VCaP (cell line): ENCODE data around the gene ZNF771.
"Not testable (repeated sequence)": the region's sequence is repeated elsewhere in the genome, so short reads cannot be mapped to it uniquely, and the experiment has no call there.

Source experiments
- H3K27ac ChIP-seq: fragments of 450-650 bp; 2 replicates; pipeline ENCODE4 v1.5.1; 2017
- CTCF ChIP-seq: fragments of 450-650 bp; conservative IDR thresholded peaks from 2 replicates; pipeline ENCODE4 v1.5.1; 2017; ENCODE audit warnings: mild to moderate bottlenecking, moderate library complexity

ZNF771 gene

GRCh38 chr16:30457743-30458560, 50.5 kb downstream of the ZNF771 start:
- H3K27ac ChIP-seq, result no peak overlapping the region
- TF ChIP-seq CTCF, result no peak

GRCh38 chr16:30458561-30459394, 51.4 kb downstream of the ZNF771 start:
- no peak for TF ChIP-seq CTCF
- no peak overlapping the region for H3K27ac ChIP-seq

- no peak overlapping the region for H3K27ac ChIP-seq
- no peak for TF ChIP-seq CTCF
These were observed 52.0 kb downstream of the ZNF771 start for GRCh38 chr16:30459456-30459855.

- H3K27ac ChIP-seq, result not testable (repeated sequence)
These were observed 54.0 kb downstream of the ZNF771 start for GRCh38 chr16:30461426-30461825.

- H3K27ac ChIP-seq, result no peak overlapping the region
- TF ChIP-seq CTCF, result no peak
These were observed 56.7 kb downstream of the ZNF771 start for GRCh38 chr16:30464078-30464477.
